ENCODE measurements around the gene FNIP2.

FNIP2 gene

DNA sequence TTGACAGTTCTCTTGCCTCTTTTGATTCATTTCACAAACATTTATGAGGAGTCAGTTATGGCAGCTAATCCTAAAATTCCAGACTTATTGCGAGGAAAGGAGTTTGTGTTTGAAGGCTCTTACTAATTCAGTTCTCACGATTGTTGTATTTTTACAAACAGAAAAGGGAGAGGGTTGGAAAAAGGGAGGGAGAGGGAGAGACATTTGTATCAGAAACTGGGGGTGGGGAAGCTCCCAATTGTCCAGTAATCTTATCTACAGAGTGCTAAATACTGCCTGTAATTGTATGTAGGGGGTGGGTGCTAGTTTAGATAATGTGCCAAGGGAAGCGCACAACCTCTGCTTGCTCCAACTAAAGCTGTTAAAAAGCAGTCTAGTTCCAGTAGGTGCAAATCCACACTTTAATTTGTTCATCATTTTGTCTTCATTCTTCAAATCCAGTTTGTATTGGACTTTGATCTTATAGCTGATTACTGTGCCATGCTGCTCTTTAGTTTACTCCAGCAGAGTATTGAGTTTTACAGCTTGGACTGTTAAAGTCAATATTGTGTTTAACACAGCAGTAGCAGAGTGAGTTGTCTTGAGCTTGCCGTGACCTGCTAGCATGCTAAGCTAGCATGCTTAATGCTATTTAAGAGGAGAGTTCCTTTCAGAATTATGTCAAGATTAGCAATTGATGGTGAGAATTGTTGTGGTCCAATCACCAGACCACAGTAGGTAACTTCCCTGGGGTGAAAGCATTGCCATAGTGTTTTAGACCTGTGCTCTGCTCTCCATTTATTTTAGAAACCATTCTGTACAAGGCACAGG lies 13.9 kb downstream of the FNIP2 start:
- H3K4me3 ChIP-seq: peak overlapping the region; percentile 27
- no peak for DNase-seq (ENCODE audit: low spot score)
- H3K27ac ChIP-seq: peak overlapping the region in 1 of 2 donors; percentile 44
- TF ChIP-seq, protein P1, sequence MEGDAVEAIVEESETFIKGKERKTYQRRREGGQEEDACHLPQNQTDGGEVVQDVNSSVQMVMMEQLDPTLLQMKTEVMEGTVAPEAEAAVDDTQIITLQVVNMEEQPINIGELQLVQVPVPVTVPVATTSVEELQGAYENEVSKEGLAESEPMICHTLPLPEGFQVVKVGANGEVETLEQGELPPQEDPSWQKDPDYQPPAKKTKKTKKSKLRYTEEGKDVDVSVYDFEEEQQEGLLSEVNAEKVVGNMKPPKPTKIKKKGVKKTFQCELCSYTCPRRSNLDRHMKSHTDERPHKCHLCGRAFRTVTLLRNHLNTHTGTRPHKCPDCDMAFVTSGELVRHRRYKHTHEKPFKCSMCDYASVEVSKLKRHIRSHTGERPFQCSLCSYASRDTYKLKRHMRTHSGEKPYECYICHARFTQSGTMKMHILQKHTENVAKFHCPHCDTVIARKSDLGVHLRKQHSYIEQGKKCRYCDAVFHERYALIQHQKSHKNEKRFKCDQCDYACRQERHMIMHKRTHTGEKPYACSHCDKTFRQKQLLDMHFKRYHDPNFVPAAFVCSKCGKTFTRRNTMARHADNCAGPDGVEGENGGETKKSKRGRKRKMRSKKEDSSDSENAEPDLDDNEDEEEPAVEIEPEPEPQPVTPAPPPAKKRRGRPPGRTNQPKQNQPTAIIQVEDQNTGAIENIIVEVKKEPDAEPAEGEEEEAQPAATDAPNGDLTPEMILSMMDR (IDR thresholded peaks at IDR 0.05): no peak

DNA sequence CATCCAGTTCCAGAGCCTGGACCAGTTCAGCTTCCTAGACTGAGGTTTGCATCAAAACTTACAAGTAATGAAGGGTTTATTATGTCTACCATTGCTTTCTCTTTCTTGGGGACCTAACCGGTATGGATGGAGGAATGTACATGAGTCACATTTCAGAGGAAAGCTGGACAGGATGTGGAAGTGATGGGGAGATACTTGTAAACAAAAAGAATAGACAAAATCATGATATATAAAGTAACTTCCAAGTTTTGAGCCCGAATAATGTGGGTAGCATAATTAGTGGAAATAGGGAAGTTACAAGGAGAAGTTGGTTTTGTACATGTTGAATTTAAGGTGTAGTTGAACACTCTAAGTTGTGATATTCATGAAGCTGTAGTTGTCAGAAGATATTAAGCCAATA lies 15.0 kb downstream of the FNIP2 start:
- TF ChIP-seq, protein P1 (IDR thresholded peaks at IDR 0.05): no peak
- peak overlapping the region in 1 of 2 donors; percentile 24 for H3K27ac ChIP-seq
- no peak for DNase-seq (ENCODE audit: low spot score)
- no peak overlapping the region for H3K4me3 ChIP-seq

DNA sequence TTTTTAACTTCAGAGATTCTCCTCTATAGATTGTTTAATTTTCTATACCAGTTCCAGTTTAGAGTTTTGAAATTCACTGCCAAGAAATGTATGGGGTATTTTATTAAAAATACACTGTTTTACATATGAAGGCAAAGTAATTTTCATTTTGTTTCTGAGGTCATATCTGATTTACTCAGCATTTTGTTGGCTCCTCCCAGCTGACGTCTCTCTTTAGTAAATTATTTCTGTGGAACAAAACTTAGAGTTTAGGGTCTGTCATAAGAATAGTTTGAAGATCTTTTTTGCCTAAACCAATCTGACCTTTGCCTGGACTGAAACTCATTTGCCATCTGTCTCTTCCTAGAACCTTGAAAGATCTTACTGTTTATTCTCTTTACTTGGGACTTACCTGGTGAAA lies 16.9 kb downstream of the FNIP2 start:
- TF ChIP-seq, protein P1 (IDR thresholded peaks at IDR 0.05): no peak
- Histone ChIP-seq H3K27ac (peak overlapping the region; percentile 60 to 71), H3K4me3 (peak overlapping the region; percentile 1)
- DNase-seq (ENCODE audit: low spot score): no peak

DNA sequence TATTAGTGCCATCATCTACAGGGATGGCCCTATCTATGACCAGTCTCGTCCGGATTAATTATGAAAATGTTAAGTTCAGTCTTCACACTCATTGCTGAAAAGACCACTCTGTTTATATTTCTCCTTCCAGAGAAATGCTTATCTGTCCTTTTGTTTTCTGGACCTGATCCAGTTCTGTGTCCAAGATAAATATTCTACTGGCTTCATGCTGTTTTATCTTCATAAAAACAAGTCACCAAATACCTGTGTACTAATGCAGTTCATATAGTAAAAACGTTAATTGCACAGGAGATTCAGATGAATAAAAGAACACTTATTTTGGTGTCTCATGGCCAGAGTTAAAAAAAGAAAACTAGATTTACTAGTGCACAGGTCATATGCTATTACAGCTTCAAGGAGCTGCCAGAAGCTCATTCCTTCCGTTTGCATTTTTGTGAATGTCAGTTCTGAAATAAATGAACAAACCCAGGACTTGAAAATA lies 17.3 kb downstream of the FNIP2 start:
- Histone ChIP-seq H3K4me3 (peak overlapping the region; percentile 5), H3K27ac (peak overlapping the region; percentile 60 to 71)
- TF ChIP-seq, protein P1 (IDR thresholded peaks at IDR 0.05): no peak
- no peak for DNase-seq (ENCODE audit: low spot score)

DNA sequence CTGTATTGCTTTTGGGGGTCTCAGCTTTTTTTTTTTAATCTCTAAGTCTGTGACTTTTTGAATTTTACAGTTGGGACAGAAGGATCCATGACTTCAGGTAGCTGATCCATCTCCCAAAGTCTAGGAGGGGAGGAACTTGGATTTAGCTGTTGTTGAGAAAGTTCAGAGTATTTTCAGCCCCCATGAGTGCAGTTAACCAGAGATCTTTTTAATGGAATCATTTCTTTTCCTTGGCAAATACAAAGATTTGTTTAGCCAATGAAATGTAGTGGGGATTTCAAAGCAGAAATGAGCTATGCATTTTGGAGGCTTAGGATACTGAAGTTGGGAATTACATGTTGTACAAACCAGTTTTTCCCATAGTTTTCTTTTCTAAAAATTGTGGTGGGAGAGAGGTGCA lies 18.1 kb downstream of the FNIP2 start:
- no peak for DNase-seq (ENCODE audit: low spot score)
- H3K27ac ChIP-seq: peak overlapping the region; percentile 58 to 71
- no peak overlapping the region for H3K4me3 ChIP-seq
- TF ChIP-seq, protein P1 (IDR thresholded peaks at IDR 0.05): no peak

DNA sequence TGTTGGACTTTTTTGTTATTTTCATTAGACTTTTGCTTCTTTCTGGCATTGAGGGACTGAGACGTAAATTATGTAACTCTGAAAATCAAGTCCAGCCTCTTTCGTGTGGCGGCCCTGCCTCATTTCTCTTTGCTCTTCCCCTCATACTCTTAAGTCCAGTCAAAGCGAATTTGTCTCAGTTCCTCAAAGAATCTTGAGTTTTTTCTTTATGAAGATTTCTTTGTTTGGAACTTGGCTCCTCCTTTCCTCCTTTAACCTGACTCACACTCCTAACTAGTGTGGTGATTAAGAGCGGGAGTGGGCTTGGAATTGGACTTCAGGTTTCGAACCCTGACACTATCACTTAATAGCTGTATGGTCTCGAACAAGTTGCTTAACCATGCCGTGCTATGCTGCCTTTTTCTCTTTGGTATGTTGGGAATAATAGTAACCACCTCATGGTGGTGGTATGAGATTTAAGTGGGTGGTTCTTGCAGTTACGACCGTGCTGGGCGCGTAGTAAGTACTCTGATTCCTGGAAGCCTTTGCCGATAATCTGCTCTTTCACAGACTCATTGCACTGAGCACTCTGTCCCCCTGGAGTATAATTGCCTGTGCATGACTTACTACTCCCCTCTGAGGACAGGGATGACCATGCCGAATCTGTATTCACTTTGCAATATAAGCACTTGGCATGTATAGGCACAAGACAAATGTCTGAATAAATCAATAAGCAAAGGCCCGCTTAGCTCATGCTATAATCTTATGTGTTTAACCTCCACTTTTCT lies 19.1 kb downstream of the FNIP2 start:
- Histone ChIP-seq H3K27ac (peak overlapping the region; percentile 6 to 45), H3K4me3 (no peak overlapping the region)
- DNase-seq (ENCODE audit: low spot score): no peak
- TF ChIP-seq, protein P1 (IDR thresholded peaks at IDR 0.05): no peak
